Measurements from ENCODE around the gene SCN8A. TPM values are rescaled to one million over a fixed set of nuclear protein-coding genes. Genes with fewer than 3 reads are reported as not detected.

The SCN8A gene
- total and polyA plus RNA-seq, 12 donors, result 0.01 to 1.6 (median 0.35) TPM; not detected in 1

- no peak for DNase-seq
- peaks cover 0 to 40% (median 22%) of the 10 kb centered on the region in 7 donors for H3K27me3 ChIP-seq
- intact Hi-C loops (cut with DNase I), result no loop called here
- no peaks in the 10 kb centered on the region for H3K36me3 ChIP-seq
- 63 to 64% methylated on average over 5 of the region's 5 CpGs for WGBS, 2 donors
- no peak overlapping the region for H3K27ac ChIP-seq
- H3K4me3 ChIP-seq, result no peak overlapping the region
- H3K9me3 ChIP-seq, result no peaks in the 10 kb centered on the region
- peaks cover 5 to 30% (median 15%) of the 10 kb centered on the region in 9 donors for H3K4me1 ChIP-seq
- TF ChIP-seq CTCF (IDR thresholded peaks at IDR 0.05), result peak in 1 of 9 donors; percentile 15
- ATAC-seq, result peak in 6 of 8 donors; percentile 23 to 84 (median 44)
Measured at GRCh38 chr12:51839310-51839947, 248.4 kb downstream of the SCN8A start.

GRCh38 chr12:51840966-51841365 lies 249.9 kb downstream of the SCN8A start:
- DNase-seq, result no peak
- no peak overlapping the region for H3K4me3 ChIP-seq
- no peak overlapping the region for H3K27ac ChIP-seq
- no peak for TF ChIP-seq CTCF (IDR thresholded peaks at IDR 0.05)
- H3K27me3 ChIP-seq, result peaks cover under 1 to 49% (median 36%) of the 10 kb centered on the region in 7 donors
- no peak for ATAC-seq
- peaks cover 5 to 25% (median 14%) of the 10 kb centered on the region in 9 donors for H3K4me1 ChIP-seq
- intact Hi-C loops (cut with DNase I), result no loop called here
- no peaks in the 10 kb centered on the region for H3K36me3 ChIP-seq
- no peaks in the 10 kb centered on the region for H3K9me3 ChIP-seq
- WGBS, 2 donors, result 94 to 97% methylated on average over 6 of the region's 6 CpGs

- ATAC-seq, result no peak
- no peak for TF ChIP-seq CTCF (IDR thresholded peaks at IDR 0.05)
- Histone ChIP-seq H3K27me3 (peaks cover 8 to 56% (median 41%) of the 10 kb centered on the region in 7 donors), H3K36me3 (no peaks in the 10 kb centered on the region), H3K27ac (no peak overlapping the region), H3K9me3 (no peaks in the 10 kb centered on the region), H3K4me3 (no peak overlapping the region), H3K4me1 (peaks cover 5 to 32% (median 21%) of the 10 kb centered on the region in 9 donors)
- 45 to 61% methylated on average over 6 of the region's 6 CpGs for WGBS, 2 donors
- no peak for DNase-seq
- intact Hi-C loops (cut with DNase I), result no loop called here
Measured at GRCh38 chr12:51841727-51842126, 250.7 kb downstream of the SCN8A start.

GRCh38 chr12:51844854-51845253 lies 253.8 kb downstream of the SCN8A start:
- Histone ChIP-seq H3K27ac (no peak overlapping the region), H3K27me3 (peaks cover 9 to 73% (median 57%) of the 10 kb centered on the region in 7 donors), H3K4me3 (no peak overlapping the region), H3K4me1 (peaks cover 6 to 37% (median 21%) of the 10 kb centered on the region in 9 donors), H3K36me3 (no peaks in the 10 kb centered on the region), H3K9me3 (no peaks in the 10 kb centered on the region)
- ATAC-seq, result no peak
- intact Hi-C loops (cut with DNase I), result no loop called here
- no peak for DNase-seq
- 91 to 93% methylated on average over 4 of the region's 4 CpGs for WGBS, 2 donors
- TF ChIP-seq CTCF (IDR thresholded peaks at IDR 0.05), result no peak

Data from heart right ventricle (tissue), 16 donors.